Mucosa of rectum (tissue), 2 donors: ENCODE measurements around the gene EMID1.

Source experiments
- H3K27ac ChIP-seq, 2 donors: one replicate each; pipeline ENCODE4 v1.7.0; 2013; ENCODE audit warnings: inconsistent platforms in 2 of 2, low read depth in 2 of 2, low read length in 2 of 2
- H3K27me3 ChIP-seq, 2 donors: one replicate each; pipeline ENCODE4 v1.7.0; 2013; ENCODE audit warnings: low read length in 2 of 2; ENCODE audit not compliant: control insufficient read depth in 2 of 2, insufficient read depth in 2 of 2
- H3K36me3 ChIP-seq, 2 donors: one replicate each; pipeline ENCODE4 v1.7.0; 2013; ENCODE audit warnings: low read length in 2 of 2; ENCODE audit not compliant: control insufficient read depth in 2 of 2, insufficient read depth in 2 of 2
- H3K4me1 ChIP-seq, 2 donors: one replicate each; pipeline ENCODE4 v1.7.0; 2013; ENCODE audit warnings: low read length in 2 of 2, mild to moderate bottlenecking in 1 of 2; ENCODE audit not compliant: control insufficient read depth in 2 of 2, insufficient read depth in 2 of 2
- H3K4me3 ChIP-seq, 2 donors: one replicate each; pipeline ENCODE4 v1.7.0; 2013; ENCODE audit warnings: low read length in 2 of 2
- H3K9ac ChIP-seq, 2 donors: one replicate each; pipeline ENCODE4 v1.7.0; 2013; ENCODE audit warnings: low read length in 2 of 2, low read depth in 1 of 2, mild to moderate bottlenecking in 1 of 2
- H3K9me3 ChIP-seq, 2 donors: one replicate each; pipeline ENCODE4 v1.7.0; 2013; ENCODE audit warnings: low read length in 2 of 2; ENCODE audit not compliant: control insufficient read depth in 2 of 2
- donor health status: healthy.
- donor health status: Normal muscosa, but diverticular disease.

Gene EMID1

GRCh38 chr22:29203488-29204454, 1.9 kb upstream of the EMID1 start:
- Histone ChIP-seq H3K27me3 (peaks cover 11 to 12% of the 10 kb centered on the region in 2 donors), H3K4me1 (peaks cover 11 to 19% of the 10 kb centered on the region in 2 donors), H3K9ac (no peak overlapping the region), H3K4me3 (no peak overlapping the region), H3K27ac (peak overlapping the region in 1 of 2 donors; percentile 74), H3K9me3 (no peaks in the 10 kb centered on the region), H3K36me3 (no peaks in the 10 kb centered on the region)

DNA sequence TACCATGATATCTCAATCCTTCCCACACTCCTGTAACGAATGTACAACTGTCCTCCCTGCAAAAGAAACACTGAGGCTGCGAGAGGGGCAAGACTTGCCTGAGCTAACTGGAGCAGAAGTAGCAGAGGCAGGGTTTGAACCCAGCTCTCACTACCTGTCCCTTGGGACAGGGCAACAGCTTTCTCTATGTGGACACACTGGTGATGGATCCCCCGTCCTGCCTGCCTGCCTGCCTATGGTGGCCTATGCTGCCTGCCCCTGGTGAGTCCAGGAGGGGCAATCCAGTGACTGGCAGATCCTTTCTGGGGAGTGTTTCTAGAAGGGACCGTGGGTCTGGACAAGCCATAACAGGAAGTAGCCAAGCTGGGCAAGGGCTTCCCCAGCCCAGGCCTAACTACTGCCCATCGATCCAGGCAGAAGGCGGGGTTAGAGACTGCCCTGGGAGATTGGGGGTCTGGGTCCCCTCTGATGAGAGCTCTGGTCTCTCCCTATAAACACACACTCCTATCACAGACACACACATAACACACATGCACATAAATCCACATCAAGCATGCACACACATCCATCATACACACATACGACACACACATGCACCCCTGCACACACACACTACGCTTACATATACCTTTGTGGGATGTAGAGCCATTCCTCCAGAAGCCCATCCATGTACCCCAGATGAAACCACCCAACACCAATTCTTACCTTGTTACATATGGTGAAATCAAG, 1.1 kb upstream of the EMID1 start:
- no peaks in the 10 kb centered on the region for H3K9me3 ChIP-seq
- H3K4me1 ChIP-seq = peaks cover 11 to 19% of the 10 kb centered on the region in 2 donors
- H3K4me3 ChIP-seq = no peak overlapping the region
- H3K27ac ChIP-seq = peak overlapping the region in 1 of 2 donors; percentile 43
- no peaks in the 10 kb centered on the region for H3K36me3 ChIP-seq
- no peak overlapping the region for H3K9ac ChIP-seq
- peaks cover 11 to 12% of the 10 kb centered on the region in 2 donors for H3K27me3 ChIP-seq

DNA sequence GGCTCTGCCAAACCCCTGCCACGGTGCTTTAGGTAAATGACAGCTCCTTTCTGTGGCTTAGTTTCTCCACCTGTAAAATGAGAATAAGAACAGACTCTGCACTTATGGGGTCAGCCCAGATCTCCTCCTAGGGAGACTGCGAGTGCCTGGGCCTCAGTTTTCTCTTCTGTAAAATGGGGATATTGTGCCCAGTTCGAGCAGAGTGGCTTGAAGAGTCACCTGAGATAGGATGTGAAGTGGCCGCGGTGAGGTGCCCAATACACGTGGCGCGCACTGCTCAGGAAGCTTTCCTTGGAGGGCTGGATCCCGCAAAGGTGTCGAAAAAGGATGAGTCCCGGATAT, 473 bp upstream of the EMID1 start:
- H3K36me3 ChIP-seq = no peaks in the 10 kb centered on the region
- peaks cover 11 to 19% of the 10 kb centered on the region in 2 donors for H3K4me1 ChIP-seq
- H3K27me3 ChIP-seq = peaks cover 7 to 11% of the 10 kb centered on the region in 2 donors
- no peaks in the 10 kb centered on the region for H3K9me3 ChIP-seq
- H3K9ac ChIP-seq = peak overlapping the region in 1 of 2 donors; percentile 36
- peak overlapping the region; percentile 10 to 31 for H3K4me3 ChIP-seq
- H3K27ac ChIP-seq = no peak overlapping the region

DNA sequence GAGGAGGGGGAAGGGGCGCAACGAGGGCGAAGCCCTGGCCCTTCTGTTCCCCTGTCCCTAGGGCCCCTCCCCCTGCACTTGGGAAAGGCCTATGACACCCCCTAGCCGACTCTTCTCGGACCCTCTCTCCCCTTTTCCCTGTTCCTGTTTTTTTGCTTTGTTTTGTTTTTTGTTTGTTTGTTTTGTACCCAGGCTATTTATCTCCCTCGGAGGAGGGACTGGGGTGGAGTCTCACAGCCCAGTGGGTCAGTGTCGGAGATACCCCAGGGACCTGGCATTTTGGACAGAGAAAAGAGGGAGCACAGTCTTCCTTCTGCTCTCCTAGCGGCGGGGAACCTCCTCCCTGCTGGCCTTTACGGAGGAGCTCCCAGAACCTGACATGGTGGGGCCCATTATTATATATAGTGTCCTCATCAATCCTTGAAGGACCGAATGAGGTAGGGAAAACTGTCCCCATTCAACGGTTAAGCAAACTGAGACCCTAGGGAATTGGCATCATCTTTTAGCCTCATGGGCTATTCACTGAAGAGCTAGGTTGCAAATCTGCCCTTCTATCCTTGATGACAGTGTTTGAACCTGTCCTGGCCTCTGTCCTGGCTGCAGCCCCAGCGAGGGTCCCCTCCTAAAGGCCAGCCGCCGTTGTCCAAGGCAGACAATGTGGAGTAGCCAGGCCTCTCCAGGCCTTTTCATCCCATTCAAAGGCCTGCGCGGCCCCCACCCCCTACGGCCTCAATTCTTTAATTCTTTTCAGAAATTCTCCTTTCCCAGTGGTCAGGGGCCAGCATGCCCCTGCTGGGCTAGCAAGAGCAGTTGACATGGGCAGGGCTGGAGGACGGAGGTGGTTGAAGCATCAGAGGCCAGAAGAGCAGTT, 911 bp downstream of the EMID1 start:
- Histone ChIP-seq H3K4me1 (peaks cover 11 to 19% of the 10 kb centered on the region in 2 donors), H3K9ac (peak overlapping the region; percentile 32 to 50), H3K36me3 (no peaks in the 10 kb centered on the region), H3K4me3 (peak overlapping the region; percentile 57 to 65), H3K27me3 (peaks cover 7 to 11% of the 10 kb centered on the region in 2 donors), H3K9me3 (no peaks in the 10 kb centered on the region), H3K27ac (peak overlapping the region; percentile 8 to 9)

- peaks cover 7 to 11% of the 10 kb centered on the region in 2 donors for H3K27me3 ChIP-seq
- H3K9me3 ChIP-seq = no peaks in the 10 kb centered on the region
- peak overlapping the region in 1 of 2 donors; percentile 65 for H3K4me3 ChIP-seq
- peaks cover 9 to 17% of the 10 kb centered on the region in 2 donors for H3K4me1 ChIP-seq
- no peak overlapping the region for H3K27ac ChIP-seq
- H3K36me3 ChIP-seq = no peaks in the 10 kb centered on the region
- no peak overlapping the region for H3K9ac ChIP-seq
Measured at GRCh38 chr22:29207243-29207550, 1.5 kb downstream of the EMID1 start.

DNA sequence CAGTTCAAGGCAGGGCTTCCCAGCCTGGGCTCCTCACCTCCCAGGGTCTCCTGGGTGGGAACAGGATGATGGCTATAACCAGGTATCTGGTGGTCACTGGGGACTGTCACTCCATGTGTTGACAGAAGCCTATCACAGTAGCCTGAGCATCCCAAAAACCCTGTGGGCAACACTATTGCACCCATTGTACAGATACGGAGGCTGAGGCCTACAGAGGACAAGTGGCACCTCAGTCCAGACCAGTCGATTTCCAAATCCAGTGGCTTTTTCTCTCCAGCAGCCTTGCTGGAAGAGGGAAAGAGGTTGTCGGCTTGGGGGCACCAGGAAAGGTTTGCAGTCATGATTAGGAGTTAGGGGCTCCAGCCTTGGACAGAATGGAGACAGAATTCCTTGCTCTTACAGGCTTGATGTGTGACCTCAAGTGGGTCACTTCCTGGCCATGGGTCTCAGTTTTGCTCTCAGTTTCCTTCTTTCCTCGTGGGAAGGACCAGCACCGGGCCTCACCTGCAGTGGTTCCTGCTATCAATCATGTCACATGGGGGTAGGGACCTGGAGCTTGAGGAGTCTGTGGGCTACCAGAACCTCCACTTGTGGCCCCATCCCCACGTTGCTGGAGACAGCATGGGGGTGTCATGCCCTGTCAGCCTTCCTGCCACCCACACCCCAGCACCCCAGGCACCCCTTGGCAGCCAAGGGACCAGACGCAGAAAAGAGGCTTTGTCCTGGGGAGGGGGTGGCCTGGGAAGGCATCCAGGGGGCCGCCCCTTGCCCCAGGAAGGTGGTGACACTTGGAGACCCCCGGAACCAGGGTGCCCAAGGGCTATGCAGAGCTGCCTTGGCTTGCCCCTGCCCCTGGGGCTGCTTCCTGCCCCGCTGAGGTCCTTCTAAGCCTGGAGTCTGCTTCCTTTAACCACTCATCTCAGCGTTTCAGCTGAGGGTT, 2.1 kb downstream of the EMID1 start:
- Histone ChIP-seq H3K4me3 (no peak overlapping the region), H3K9ac (no peak overlapping the region), H3K27ac (no peak overlapping the region)

DNA sequence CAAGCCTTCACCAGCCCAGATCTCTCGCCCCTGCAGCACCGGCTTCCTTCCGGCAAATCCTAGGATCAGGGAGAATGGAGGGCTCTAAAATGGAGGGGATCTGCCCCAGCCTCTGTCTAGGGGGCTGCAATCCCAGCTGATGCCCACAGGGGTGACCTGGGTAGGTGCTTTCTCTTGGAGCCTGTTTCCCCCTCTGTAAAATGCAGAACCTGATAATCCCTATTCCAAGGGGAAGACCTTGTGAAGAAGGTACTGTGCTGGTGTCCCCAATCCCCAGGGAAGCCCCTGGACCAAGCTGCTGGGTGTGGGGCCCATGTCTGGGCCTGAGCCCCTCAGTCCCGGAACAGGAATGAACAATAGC, 2.8 kb downstream of the EMID1 start:
- H3K4me3 ChIP-seq = no peak overlapping the region
- peaks cover 7 to 11% of the 10 kb centered on the region in 2 donors for H3K27me3 ChIP-seq
- H3K36me3 ChIP-seq = no peaks in the 10 kb centered on the region
- no peaks in the 10 kb centered on the region for H3K9me3 ChIP-seq
- H3K4me1 ChIP-seq = peaks cover 4 to 11% of the 10 kb centered on the region in 2 donors
- no peak overlapping the region for H3K27ac ChIP-seq
- H3K9ac ChIP-seq = no peak overlapping the region

More for the DNA sequence above, 2.1 kb downstream of the EMID1 start:
- Histone ChIP-seq H3K36me3 (no peaks in the 10 kb centered on the region), H3K27me3 (peaks cover 7 to 11% of the 10 kb centered on the region in 2 donors), H3K4me1 (peaks cover 4 to 11% of the 10 kb centered on the region in 2 donors), H3K9me3 (no peaks in the 10 kb centered on the region)

DNA sequence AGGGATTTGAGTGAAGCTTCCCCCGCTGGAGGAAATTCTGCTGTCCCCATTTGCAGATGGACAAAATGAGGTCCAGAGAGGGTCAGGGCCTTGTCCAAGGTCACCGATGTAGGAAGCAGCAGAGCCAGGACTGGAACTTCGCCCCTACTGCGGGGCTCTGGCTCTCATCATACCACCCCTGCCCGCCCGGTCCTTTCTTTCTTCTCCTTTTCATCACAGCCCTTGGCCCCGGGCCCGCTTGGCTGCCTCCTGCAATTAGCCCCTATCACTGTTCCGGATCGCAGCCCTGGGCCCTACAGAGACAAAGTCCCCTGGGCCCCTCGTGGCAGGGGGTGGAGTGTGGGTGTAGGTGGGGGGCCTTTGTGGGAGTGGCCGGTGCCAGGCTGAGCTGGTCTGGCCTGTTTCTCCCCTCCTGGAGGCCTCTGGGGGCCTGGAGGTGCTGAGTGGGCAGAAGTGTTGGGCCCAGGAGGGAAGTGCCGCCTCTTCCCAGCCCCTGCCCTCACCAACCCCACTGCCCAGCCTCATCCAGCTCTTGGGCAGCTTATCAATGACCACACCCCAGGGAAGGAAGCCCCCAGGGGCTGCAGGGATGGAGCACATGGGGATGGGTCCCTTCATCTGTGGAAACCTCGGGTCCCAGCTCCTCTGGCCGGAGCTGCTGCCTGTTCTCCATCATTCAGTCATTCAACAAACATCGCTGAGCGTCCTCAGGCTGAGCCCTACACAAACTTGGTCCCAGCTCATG, 3.4 kb downstream of the EMID1 start:
- Histone ChIP-seq H3K36me3 (no peaks in the 10 kb centered on the region), H3K27ac (no peak overlapping the region), H3K9ac (no peak overlapping the region), H3K4me1 (peaks cover 4 to 8% of the 10 kb centered on the region in 2 donors), H3K27me3 (peaks cover 7 to 11% of the 10 kb centered on the region in 2 donors), H3K9me3 (no peaks in the 10 kb centered on the region), H3K4me3 (no peak overlapping the region)

GRCh38 chr22:29209624-29209929, 3.9 kb downstream of the EMID1 start:
- Histone ChIP-seq H3K4me3 (no peak overlapping the region), H3K27ac (no peak overlapping the region), H3K4me1 (peaks cover 4 to 8% of the 10 kb centered on the region in 2 donors), H3K36me3 (no peaks in the 10 kb centered on the region), H3K27me3 (peaks cover 7 to 11% of the 10 kb centered on the region in 2 donors), H3K9me3 (no peaks in the 10 kb centered on the region), H3K9ac (no peak overlapping the region)
